Kidney epithelial cell (primary cell): ENCODE measurements around the gene ZNF554. TPM values are rescaled to one million over a fixed set of nuclear protein-coding genes. Genes with fewer than 3 reads are reported as not detected.

Experiments
- DNase-seq: peaks from one replicate; pipeline ENCODE4 v3.0.0-alpha.2; 2010; ENCODE audit warnings: low read depth
- H3K27me3 ChIP-seq: 2 replicates; pipeline ENCODE4 v1.6.0; 2011; ENCODE audit warnings: low read length; ENCODE audit not compliant: control insufficient read depth, insufficient read depth
- H3K36me3 ChIP-seq: 2 replicates; pipeline ENCODE4 v1.5.1; 2011; ENCODE audit warnings: low read length; ENCODE audit not compliant: control insufficient read depth, insufficient read depth
- H3K4me3 ChIP-seq: 2 replicates; pipeline ENCODE4 v1.5.1; 2011; ENCODE audit warnings: low read depth, mild to moderate bottlenecking, control low read depth, low read length
- CTCF ChIP-seq: IDR thresholded peaks from 2 replicates; pipeline ENCODE4 v1.5.1; 2011; ENCODE audit warnings: mild to moderate bottlenecking, moderate library complexity, low read length, control low read depth, inconsistent platforms; ENCODE audit not compliant: insufficient read depth, poor library complexity, severe bottlenecking
- total RNA-seq: library from RNA; depleted of rRNA; stranded (reverse); fragments of >200 nt; gene quantifications from 2 replicates; pipeline ENCODE4 v1.2.3, GENCODE V29; 2015

The ZNF554 gene
- total RNA-seq, 1 donor from 2014 or later, result 4.5 TPM

GRCh38 chr19:2804156-2805004, 15.3 kb upstream of the ZNF554 start:
- Histone ChIP-seq H3K36me3 (no peaks in the 10 kb centered on the region), H3K4me3 (no peak overlapping the region), H3K27me3 (no peaks in the 10 kb centered on the region)
- no peak for DNase-seq
- TF ChIP-seq CTCF, result no peak

DNA sequence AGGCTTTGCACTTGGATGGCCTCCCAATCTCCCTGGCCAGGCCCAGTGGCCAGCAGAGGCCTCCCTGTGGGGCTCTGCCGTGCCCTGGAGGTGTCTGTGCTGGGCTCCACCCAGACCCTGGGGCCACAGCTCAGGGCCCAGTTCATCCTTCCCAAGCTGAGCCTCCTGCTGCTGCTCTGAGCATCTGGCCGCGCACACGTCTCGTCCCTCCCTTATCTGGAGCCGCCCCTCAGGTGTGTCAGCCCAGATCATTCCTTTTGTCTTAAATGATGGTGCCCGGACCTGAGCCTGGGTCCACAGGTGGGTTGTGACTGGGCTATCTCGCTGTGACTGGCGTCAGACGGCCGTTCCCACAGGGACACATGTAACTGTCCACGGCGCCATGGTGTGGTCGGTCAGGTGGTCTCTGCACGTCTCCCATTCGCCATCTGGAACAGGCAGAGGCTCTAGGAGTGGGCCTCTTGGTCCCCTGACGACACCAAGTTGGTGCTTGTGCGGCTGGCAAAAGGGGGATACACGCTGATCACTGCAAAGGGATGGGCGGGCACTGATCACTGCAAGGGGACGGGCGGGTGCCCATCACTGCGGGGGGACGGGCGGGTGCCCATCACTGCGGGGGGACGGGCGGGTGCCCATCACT, 14.3 kb upstream of the ZNF554 start:
- no peaks in the 10 kb centered on the region for H3K36me3 ChIP-seq
- DNase-seq, result no peak
- H3K4me3 ChIP-seq, result no peak overlapping the region
- TF ChIP-seq CTCF, result no peak
- no peaks in the 10 kb centered on the region for H3K27me3 ChIP-seq

GRCh38 chr19:2805991-2806649, 13.5 kb upstream of the ZNF554 start:
- no peak for TF ChIP-seq CTCF
- Histone ChIP-seq H3K4me3 (no peak overlapping the region), H3K27me3 (no peaks in the 10 kb centered on the region), H3K36me3 (no peaks in the 10 kb centered on the region)
- no peak for DNase-seq

- no peaks in the 10 kb centered on the region for H3K36me3 ChIP-seq
- DNase-seq, result no peak
- no peaks in the 10 kb centered on the region for H3K27me3 ChIP-seq
- H3K4me3 ChIP-seq, result no peak overlapping the region
- TF ChIP-seq CTCF, result no peak
Observed at GRCh38 chr19:2806736-2807378, 12.8 kb upstream of the ZNF554 start.

GRCh38 chr19:2807379-2808128, 12.1 kb upstream of the ZNF554 start:
- no peak for DNase-seq
- H3K36me3 ChIP-seq, result no peaks in the 10 kb centered on the region
- H3K4me3 ChIP-seq, result no peak overlapping the region
- TF ChIP-seq CTCF, result no peak
- H3K27me3 ChIP-seq, result no peaks in the 10 kb centered on the region
